GM21360 (cell line): ENCODE results near the gene JAG1.
A peak's percentile ranks its signal among the peaks of the same experiment; 100 is the strongest.

Experiments used
- ATAC-seq: cut with Tn5 transposase; IDR thresholded peaks from one replicate; pipeline ENCODE4 v1.9.1; 2021; ENCODE audit warnings: mild to moderate bottlenecking, moderate library complexity; ENCODE audit not compliant: unreplicated experiment

Gene JAG1

GRCh38 chr20:10654630-10655029, 19.2 kb downstream of the JAG1 start:
- ATAC-seq = peak; percentile 58

GRCh38 chr20:10654250-10654610, 19.6 kb downstream of the JAG1 start:
- no peak for ATAC-seq

DNA sequence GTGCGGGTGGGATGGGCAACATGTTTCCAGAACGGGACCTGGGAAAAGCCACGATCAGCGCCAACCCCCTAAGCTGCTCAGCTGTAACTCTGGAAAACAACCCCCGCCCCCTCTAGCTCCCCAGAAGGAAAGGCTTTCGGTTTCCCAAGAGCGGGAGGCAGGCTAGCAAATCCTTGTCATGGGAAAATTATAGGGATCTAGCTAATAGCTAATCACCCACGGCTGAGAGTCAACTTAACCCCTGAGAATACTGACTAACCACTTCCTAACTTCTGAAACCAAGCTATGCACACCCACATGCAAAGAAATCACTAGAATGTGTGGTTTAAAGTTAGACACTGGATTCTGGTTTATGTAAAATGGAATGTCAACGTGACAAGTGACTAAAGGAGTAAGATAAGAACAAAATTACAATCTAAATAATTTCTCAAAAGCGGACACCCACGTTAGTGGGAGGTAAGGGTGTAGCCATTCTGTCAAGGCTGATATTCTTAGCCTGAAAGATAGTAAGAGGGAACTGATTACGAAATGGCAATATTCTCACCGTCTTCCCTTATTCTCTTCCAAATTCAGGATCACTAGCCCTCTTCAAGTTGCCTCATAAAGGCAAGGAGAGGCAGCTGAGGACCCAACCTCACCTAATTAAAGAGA, 20.1 kb downstream of the JAG1 start:
- ATAC-seq = no peak

- ATAC-seq = no peak
Measured at GRCh38 chr20:10652660-10653261, 21.0 kb downstream of the JAG1 start.

- no peak for ATAC-seq
Measured at GRCh38 chr20:10652185-10652584, 21.6 kb downstream of the JAG1 start.

GRCh38 chr20:10651227-10651990, 22.4 kb downstream of the JAG1 start:
- no peak for ATAC-seq

DNA sequence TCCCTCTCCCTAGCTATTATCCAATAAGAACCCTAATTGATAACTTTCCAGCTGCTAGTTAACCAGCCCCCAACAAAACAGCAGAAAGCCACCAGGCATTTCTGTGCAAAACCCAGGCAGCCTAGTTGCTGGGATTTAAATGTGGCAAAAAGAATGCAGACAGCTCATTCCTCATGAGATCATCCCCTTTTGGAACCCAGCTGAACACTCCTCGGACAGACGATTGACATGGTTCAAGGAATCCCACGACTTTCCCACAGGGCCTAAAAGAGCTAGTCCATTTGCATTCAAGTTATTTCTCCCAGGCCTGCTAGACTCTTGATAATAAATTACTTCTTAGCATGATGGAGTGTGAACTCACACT, 24.0 kb downstream of the JAG1 start:
- no peak for ATAC-seq

DNA sequence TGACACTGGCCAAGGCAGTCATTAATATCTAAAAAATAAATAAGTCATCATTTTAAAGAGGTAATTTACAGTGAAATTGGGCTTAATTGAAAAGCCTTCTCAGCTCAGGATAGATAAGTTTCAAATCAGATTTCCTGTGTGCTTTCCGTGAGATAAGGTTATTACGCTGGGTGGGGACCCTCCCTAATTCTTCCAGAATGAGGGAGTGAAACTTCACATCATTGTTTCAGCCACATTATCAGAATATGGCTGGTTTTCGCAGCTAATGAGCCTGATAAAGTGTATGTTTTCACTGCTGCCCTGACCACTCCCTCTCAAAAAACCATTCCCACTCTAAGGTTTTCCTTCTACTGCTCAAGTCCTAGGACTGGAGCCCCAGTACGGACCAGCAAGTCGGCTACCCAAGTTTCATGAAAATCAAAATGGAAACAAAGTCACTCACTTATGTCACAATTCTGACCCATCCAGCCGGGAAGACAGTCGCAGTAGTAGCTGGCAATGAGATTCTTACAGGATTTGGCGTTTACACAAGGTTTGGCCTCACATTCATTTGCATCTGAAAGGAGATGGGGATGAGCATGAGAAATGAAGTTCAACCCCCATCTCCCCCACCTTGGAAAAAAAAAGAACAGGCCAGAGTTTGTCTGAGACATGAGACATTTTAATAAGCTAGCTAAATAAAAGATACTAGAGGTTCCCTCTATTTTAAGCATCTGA, 24.6 kb downstream of the JAG1 start:
- no peak for ATAC-seq

GRCh38 chr20:10648651-10649050, 25.1 kb downstream of the JAG1 start:
- ATAC-seq = no peak

GRCh38 chr20:10647909-10648308, 25.9 kb downstream of the JAG1 start:
- ATAC-seq = no peak

GRCh38 chr20:10647471-10647870, 26.3 kb downstream of the JAG1 start:
- ATAC-seq = no peak

DNA sequence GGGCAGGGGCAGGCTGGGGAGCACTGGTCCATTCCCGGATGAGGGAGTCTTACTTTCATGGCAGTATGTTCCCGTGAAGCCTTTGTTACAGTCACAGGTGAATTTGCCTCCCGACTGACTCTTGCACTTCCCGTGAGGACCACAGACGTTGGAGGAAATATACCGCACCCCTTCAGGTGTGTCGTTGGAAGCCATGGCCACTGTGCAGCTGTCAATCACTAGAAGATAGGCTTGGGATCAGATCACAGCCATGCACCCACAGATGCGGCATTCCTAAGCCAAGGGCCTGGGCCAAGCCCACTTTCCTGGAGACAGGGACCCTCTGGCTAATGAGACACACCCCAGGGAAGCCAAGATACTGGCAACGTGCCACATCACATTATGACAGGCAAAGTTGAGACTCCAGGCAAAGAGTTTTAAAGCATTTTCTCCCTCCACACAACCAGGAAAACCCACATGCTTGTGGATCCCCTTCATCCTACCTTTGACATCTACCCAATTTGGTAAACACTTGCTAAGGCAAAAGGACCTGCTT, 26.8 kb downstream of the JAG1 start:
- ATAC-seq = no peak

GRCh38 chr20:10646006-10646405, 27.8 kb downstream of the JAG1 start:
- no peak for ATAC-seq

DNA sequence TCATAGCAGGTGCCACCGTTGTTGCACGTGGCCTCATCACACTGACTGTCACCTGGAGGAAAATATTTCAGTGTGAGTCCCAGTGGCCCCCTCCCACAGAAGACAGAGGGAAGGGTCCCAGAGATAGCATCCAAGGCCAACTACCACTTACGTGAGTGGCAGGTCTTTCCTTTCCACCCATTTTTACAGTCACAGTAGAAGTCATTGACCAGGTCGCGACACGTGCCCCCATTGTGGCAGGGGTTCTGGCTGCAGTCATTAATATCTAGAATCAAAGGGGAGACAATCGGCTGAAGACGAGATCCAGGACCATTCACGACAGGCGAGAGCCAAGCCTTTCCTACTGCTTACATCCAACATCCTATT, 28.6 kb downstream of the JAG1 start:
- ATAC-seq = no peak

GRCh38 chr20:10644458-10645204, 29.2 kb downstream of the JAG1 start:
- ATAC-seq = peak; percentile 50

DNA sequence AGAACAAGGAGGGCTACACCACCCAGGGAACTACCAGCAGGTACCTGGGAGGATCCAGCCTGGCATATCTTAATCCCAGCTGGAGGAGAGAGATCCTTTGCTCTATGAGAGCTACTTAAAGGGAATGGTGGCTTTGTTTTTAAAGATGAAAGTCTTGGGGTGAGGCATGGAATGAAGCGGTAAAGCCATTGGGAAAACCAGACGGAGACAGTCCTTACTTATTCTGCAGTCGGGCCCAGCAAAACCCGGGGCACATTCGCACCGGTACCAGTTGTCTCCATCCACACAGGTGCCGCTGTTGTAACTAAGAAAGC, 30.3 kb downstream of the JAG1 start:
- ATAC-seq = no peak

GRCh38 chr20:10642856-10643559, 30.8 kb downstream of the JAG1 start:
- ATAC-seq = no peak

DNA sequence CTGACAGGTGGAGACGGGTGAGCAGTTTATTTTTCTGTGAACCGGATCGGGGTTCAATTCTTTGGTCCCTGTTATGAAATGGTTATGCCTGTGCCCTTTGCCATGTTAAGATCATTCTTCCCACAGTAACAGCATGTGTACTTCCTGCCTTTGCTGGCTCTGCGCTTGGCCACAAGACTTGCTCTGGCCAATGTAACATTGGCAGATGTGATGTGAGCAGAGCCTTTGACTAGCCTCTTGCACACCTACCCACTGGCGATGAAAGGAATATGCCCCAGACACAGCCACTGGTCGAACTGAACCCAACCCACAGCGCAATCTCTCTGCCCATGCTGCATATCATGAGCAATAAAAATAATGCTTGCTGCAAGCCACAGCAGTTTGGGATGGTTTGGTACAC, 31.9 kb downstream of the JAG1 start:
- ATAC-seq = no peak

DNA sequence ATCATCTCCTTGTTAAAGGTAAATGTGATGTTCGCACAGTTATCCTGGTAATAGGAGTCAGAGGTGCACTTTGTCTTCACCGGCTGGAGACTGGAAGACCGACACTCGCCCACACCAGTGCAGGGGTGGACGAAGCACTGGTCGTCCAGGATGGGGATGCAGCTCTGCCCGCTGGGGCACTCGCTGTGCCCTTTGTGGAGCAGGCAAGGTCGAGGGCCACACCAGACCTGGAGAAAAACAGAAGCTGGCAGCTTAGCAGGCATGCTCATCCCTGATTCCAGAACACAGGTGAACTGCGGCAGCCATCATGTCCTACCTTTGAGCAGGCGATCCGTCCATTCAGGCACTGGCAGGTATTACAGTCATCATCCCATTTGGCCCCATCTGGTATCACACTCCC, 32.3 kb downstream of the JAG1 start:
- no peak for ATAC-seq

DNA sequence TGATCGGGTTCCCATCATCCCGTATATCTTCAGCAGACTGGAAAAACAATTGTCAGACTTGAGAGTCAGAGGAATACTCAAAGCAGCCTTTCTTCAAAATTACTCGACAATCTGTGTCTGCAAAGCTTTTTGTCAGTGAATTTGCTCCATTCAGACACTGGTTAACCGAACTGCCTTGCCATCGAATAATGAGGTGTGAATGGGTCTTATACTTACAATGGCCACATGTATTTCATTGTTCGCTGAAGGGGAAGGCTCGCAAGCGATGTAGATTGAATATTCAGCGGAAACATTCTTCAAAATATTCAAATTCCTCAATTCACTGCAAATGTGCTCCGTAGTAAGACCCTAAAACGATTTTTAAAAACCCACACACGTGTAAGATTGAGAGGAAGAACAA, 32.9 kb downstream of the JAG1 start:
- ATAC-seq = no peak
